Measurements from ENCODE around the gene TNFRSF4. TPM values are rescaled to one million over a fixed set of nuclear protein-coding genes. Genes with fewer than 3 reads are reported as not detected.

TNFRSF4 gene
- total RNA-seq, 1 donor from 2014 or later = 2.0 TPM

GRCh38 chr1:1245817-1246576 lies 32.0 kb upstream of the TNFRSF4 start:
- no peak for DNase-seq (ENCODE audit: low spot score)

GRCh38 chr1:1245178-1245816 lies 31.3 kb upstream of the TNFRSF4 start:
- no peak for DNase-seq (ENCODE audit: low spot score)

DNA sequence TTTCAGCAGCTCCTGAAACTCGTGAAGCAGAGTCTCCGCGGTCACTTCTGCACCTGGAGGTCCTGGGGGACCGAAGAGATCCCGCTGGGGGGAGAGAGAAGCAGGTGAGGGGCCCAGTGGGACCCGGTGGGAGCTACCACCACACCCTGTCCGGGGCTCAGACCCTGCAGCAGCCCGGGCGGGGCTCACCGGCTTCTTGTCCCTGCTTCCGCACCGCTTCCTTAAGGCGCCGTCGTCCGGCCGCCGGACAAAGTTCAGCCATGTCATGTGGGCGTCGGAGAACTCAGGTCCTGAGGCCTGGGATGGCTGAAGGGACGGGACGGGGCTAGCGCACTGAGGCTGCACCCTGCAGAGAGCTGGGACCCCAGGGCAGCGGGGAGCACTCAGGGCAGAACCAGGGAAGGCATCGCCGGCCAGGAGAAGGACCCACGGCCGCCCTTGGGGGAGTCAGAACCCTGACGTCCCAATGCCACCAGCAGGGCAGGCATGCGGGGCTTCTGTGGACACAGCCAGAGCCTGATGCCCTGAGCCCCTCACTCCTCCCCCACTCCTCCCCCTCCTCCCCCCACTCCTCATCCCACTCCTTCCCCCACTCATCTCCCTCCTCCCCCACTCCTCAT lies 30.3 kb upstream of the TNFRSF4 start:
- DNase-seq (ENCODE audit: low spot score) = no peak

DNA sequence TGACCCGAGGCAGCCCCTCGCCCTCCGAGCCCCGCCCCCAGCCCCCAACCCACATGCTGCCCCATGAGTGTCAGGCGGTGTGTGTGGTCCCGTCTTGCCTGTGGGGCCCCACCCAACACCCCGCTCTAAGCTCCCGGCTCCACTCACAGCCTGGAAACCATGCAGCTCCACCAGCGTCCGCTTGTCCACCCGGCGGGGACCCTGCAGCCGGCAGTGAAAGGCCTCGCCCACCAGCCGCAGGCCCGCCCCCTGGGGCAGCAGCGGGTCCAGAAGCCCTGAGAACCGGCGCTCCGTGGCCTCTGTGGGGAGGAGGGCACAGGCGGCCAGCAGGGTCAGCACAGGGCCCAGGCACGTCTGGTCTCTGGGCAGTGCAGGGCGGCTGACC lies 29.8 kb upstream of the TNFRSF4 start:
- DNase-seq (ENCODE audit: low spot score) = no peak

DNA sequence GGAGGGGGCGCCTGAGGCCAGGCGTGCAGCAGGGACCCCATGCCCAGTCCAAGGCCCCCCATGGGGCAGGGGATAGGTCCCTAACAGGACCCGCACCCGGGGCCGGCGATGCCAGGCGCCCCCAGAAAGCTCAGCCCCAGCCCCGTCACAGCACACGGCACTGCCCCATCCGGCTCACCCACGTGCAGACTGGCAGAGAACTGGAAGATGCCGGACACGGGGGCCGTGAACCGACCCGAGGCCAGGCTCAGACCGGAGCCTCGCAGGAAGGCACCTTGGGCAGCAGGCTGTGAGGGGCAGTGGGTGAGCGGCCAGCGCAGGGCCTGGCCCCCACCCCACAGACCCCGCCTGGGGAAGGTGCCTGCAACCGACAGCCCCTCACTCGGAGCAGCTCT lies 29.3 kb upstream of the TNFRSF4 start:
- no peak for DNase-seq (ENCODE audit: low spot score)

- no peak for DNase-seq (ENCODE audit: low spot score)
Measured at GRCh38 chr1:1242461-1243265, 28.7 kb upstream of the TNFRSF4 start.

GRCh38 chr1:1241588-1242219 lies 27.8 kb upstream of the TNFRSF4 start:
- no peak for DNase-seq (ENCODE audit: low spot score)

- no peak for DNase-seq (ENCODE audit: low spot score)
Measured at GRCh38 chr1:1240822-1241587, 27.1 kb upstream of the TNFRSF4 start.

DNA sequence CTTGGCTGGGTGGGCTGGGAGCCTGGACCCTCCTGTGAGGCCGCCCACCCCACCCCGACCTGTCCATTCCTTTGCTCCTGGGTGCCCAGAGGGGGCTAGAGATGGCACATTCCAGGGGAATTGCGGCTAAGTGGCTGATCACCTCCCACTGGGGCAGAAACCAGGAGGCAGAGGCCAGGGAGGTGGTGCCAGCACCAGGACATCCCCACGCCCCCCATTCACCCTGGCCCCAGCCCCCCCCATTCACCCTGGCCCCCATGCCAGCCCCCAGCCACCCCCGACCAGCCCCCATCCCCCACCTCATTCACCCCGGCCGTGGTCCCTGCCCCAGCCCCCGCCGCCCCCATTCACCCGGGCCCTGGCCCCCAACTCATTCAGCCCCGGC lies 26.4 kb upstream of the TNFRSF4 start:
- no peak for DNase-seq (ENCODE audit: low spot score)

DNA sequence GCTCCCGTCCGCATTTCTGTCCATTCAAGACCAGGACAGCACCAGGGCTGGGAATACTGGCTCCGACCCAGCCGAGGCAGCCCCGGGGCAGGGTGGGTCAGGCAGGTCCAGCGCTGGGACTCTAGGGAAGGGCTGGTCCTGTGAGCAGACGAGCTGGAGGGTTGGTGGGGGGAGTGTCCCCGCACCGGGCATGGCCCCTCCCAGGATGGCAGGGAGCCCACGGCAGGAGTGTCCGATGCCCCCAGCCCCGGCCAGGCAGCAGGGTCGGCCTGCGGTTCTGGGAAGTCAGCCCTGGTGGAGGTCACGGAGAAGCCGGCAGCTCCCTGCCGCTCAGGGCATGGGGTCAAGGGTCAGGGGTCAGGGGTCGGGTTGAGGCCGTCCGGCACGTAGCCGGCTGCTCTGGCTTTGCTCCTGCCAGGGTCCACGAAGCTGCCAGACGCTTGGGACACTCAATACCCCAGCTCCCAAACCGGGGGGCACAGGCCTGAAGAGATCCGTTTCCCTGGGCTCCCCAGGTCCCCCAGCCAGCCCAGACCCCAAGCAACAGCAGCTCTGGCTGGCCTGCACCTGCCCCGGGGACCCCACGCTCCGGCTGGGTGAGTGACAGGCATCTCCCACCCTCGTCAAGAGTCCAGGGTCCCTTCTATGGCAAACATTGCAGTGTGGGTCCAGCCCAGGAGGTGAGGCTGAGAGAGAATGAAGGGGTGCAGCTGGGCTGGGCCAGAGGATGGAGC lies 25.8 kb upstream of the TNFRSF4 start:
- no peak for DNase-seq (ENCODE audit: low spot score)

- DNase-seq (ENCODE audit: low spot score) = no peak
Measured at GRCh38 chr1:1239227-1239613, 25.3 kb upstream of the TNFRSF4 start.

- DNase-seq (ENCODE audit: low spot score) = no peak
Measured at GRCh38 chr1:1238702-1239178, 24.8 kb upstream of the TNFRSF4 start.

DNA sequence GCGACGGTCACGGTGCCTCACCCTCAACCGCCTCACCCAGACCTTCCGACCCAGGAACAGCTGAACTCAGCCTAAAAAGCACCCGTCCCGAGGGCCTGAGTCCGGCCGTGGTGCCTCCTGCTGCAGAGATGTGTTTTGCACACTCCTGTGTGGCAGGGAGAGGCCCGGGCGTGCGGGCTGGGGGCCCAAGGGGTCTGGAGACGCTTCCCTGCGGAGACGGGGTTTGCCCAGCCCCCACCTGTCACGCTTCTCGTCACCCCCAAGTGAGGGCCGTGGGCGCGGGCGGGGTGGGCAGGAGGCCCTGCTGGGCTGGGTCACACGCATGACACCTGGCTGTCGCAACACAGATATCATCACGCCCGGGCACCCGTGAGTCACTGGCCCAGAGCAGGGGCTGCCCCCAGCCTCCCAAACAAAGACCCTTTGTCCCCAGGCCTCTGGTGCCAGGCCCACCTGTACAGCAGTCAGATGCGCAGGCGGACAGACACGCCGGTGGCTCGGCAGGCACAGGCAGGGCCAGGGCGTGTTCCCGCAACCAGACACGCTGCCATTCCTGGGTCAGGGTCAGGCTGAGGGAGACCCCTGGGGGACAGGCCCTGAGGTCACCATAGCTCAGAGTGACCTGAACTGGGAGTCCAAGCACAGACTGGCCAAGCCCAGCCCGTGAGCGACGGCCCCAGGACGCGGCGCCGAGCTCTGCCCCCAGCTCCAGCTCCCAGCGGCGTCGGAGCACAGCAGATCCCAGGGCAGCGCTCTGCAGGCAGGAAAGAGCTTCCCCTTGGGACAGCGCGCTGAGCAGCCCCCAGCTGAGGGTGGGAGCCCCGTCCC lies 24.1 kb upstream of the TNFRSF4 start:
- no peak for DNase-seq (ENCODE audit: low spot score)

- DNase-seq (ENCODE audit: low spot score) = no peak
Measured at GRCh38 chr1:1236945-1237873, 23.3 kb upstream of the TNFRSF4 start.

- DNase-seq (ENCODE audit: low spot score) = no peak
Measured at GRCh38 chr1:1236176-1236763, 22.3 kb upstream of the TNFRSF4 start.

GRCh38 chr1:1235016-1235744 lies 21.2 kb upstream of the TNFRSF4 start:
- DNase-seq (ENCODE audit: low spot score) = no peak

DNA sequence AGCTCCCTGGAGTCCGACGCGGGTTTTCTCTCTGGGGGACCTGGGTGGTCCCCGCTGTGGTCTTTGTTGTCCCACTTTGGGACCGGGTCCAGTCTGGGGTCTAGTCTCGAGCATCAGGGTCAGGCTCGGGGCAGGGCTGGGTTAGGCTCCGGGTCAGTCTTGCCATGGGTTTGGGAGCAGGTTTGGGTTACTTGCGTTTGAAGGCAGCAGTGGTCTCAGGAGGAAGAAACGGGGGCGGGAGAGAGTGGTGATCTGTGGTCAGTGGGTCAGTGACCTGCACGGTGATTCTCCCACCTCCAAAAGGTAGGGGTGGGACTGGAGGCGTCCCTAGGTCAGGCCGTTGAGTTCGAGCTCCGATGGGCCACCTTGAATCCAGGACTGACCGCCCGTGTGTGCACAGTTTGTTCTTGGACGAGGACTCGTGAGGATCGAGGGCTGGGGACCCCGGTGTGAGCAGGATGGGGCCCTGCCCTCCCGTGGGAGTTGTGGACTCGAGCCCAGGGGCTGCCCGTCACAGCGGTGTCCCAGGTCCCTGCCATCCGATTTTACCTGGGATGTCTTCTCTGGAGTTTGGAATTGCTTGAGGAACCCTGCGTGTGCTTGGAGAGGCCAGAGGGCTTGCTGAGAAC lies 20.3 kb upstream of the TNFRSF4 start:
- no peak for DNase-seq (ENCODE audit: low spot score)

All from ureter (tissue), 1 donor.